Retinal pigment epithelial cell (primary cell): Measurements from ENCODE around the gene PAQR9.

Experiments used
- DNase-seq: peaks from one replicate; pipeline ENCODE4 v3.0.0-alpha.2; 2010; ENCODE audit warnings: low read depth
- H3K4me3 ChIP-seq: 2 replicates; pipeline ENCODE4 v1.5.1; 2011; ENCODE audit warnings: mild to moderate bottlenecking, low read length, control low read depth, moderate library complexity
- CTCF ChIP-seq: conservative IDR thresholded peaks from 2 replicates; pipeline ENCODE4 v1.5.1; 2011; ENCODE audit warnings: low read depth, low read length, control low read depth, inconsistent platforms

The PAQR9 gene

GRCh38 chr3:142972092-142972753 lies 8.7 kb upstream of the PAQR9 start:
- DNase-seq = no peak
- no peak overlapping the region for H3K4me3 ChIP-seq
- TF ChIP-seq CTCF = no peak

GRCh38 chr3:142971431-142971830 lies 8.0 kb upstream of the PAQR9 start:
- H3K4me3 ChIP-seq = no peak overlapping the region
- no peak for TF ChIP-seq CTCF
- DNase-seq = no peak

GRCh38 chr3:142968319-142969025 lies 5.0 kb upstream of the PAQR9 start:
- H3K4me3 ChIP-seq = no peak overlapping the region
- TF ChIP-seq CTCF = no peak
- DNase-seq = no peak

GRCh38 chr3:142966808-142967207 lies 3.3 kb upstream of the PAQR9 start:
- no peak for TF ChIP-seq CTCF
- no peak overlapping the region for H3K4me3 ChIP-seq
- DNase-seq = no peak

GRCh38 chr3:142965581-142965980 lies 2.1 kb upstream of the PAQR9 start:
- no peak for TF ChIP-seq CTCF
- H3K4me3 ChIP-seq = no peak overlapping the region
- no peak for DNase-seq

- H3K4me3 ChIP-seq = peak overlapping the region; percentile 54
- no peak for TF ChIP-seq CTCF
- DNase-seq = no peak
These were observed 299 bp downstream of the PAQR9 start for GRCh38 chr3:142963234-142963515.

GRCh38 chr3:142962520-142963233 lies 797 bp downstream of the PAQR9 start:
- TF ChIP-seq CTCF = no peak
- no peak for DNase-seq
- peak overlapping the region; percentile 54 for H3K4me3 ChIP-seq
